ENCODE measurements around the gene LY86. TPM values are rescaled to one million over a fixed set of nuclear protein-coding genes. Genes with fewer than 3 reads are reported as not detected.

The LY86 gene
- total and polyA plus RNA-seq, 10 of the 15 experiments (the other 5 are each of a cell fraction or from before 2014, with no cell fraction given): 68.2 to 457 (median 128) TPM

DNA sequence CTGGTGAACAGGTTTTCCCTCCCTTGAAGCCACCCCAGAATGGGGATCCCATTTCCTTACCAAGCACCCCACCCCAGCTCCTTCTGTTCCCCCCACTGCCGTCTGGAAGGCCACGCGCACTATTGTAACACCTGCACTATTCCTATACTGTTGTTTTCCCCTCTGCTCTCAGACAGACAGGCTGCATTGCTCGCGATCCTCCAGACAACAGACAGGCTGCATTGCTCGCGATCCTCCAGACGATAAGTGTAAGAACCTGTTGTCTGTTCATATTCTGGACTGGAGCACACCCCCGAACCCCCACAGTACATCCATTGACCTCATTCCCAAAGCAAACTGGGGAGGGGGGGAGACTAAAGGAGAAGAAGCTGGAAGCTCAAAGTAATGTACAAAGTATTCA, 72.7 kb downstream of the LY86 start (continued):
- TF ChIP-seq, protein P1, sequence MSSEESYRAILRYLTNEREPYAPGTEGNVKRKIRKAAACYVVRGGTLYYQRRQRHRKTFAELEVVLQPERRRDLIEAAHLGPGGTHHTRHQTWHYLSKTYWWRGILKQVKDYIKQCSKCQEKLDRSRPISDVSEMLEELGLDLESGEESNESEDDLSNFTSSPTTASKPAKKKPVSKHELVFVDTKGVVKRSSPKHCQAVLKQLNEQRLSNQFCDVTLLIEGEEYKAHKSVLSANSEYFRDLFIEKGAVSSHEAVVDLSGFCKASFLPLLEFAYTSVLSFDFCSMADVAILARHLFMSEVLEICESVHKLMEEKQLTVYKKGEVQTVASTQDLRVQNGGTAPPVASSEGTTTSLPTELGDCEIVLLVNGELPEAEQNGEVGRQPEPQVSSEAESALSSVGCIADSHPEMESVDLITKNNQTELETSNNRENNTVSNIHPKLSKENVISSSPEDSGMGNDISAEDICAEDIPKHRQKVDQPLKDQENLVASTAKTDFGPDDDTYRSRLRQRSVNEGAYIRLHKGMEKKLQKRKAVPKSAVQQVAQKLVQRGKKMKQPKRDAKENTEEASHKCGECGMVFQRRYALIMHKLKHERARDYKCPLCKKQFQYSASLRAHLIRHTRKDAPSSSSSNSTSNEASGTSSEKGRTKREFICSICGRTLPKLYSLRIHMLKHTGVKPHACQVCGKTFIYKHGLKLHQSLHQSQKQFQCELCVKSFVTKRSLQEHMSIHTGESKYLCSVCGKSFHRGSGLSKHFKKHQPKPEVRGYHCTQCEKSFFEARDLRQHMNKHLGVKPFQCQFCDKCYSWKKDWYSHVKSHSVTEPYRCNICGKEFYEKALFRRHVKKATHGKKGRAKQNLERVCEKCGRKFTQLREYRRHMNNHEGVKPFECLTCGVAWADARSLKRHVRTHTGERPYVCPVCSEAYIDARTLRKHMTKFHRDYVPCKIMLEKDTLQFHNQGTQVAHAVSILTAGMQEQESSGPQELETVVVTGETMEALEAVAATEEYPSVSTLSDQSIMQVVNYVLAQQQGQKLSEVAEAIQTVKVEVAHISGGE (CRISPR knock-in tag; IDR thresholded peaks at IDR 0.05): no peak
- TF ChIP-seq NRF1 (conservative IDR thresholded peaks at IDR 0.05; ENCODE audit: low read depth, low read length) (no peak), BRCA1 (IDR thresholded peaks at IDR 0.05; ENCODE audit: low read depth, low read length) (no peak), TCF7 (IDR thresholded peaks at IDR 0.05; ENCODE audit: borderline replicate concordance) (no peak), ZNF274 (IDR thresholded peaks at IDR 0.05; ENCODE audit: insufficient read depth, insufficient read length) (no peak), SMAD1 (IDR thresholded peaks at IDR 0.05; ENCODE audit: low read depth, partially characterized antibody) (no peak), NFYB (IDR thresholded peaks at IDR 0.05; ENCODE audit: insufficient read depth, low read depth, low read length) (no peak)
- TF ChIP-seq, protein P2, sequence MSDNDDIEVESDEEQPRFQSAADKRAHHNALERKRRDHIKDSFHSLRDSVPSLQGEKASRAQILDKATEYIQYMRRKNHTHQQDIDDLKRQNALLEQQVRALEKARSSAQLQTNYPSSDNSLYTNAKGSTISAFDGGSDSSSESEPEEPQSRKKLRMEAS (IDR thresholded peaks at IDR 0.05; ENCODE audit: low read depth, low read length): no peak

DNA sequence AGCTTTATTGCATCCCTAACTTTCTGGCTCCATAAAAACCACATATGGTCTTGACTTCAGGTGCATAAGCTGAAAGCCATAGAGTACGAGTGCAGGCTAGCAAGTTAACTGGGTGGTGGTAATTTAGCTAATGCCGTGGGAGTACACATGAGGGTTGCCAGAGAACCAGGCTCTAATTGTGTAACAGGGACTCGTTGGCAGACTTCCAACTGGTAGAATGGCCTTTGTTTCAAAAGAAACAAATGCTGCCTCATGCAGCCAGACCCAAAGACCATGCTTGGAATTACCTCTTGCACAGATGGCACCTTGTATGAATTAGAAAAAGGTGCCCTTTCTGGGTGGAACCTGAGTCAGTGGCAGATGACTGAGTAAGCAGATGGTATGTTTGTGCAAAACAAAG, 73.2 kb downstream of the LY86 start:
- ATAC-seq (no peak), DNase-seq (ENCODE audit: low read depth, low spot score) (no peak), FAIRE-seq (no peak)
- Histone ChIP-seq H4K20me1 (ENCODE audit: control insufficient read depth, insufficient read depth) (no peaks in the 10 kb centered on the region), H3K27ac (ENCODE audit: control insufficient read depth, insufficient read depth) (no peak overlapping the region), H3K9me3 (replicated peaks; ENCODE audit: control insufficient read depth, insufficient read depth, low read length) (peaks cover 2% of the 10 kb centered on the region; the same call in 2 of the 3 replicates), H2AFZ (ENCODE audit: control insufficient read depth, low read depth, low read length) (no peak overlapping the region), H3K36me3 (ENCODE audit: control insufficient read depth in 2 of 2, insufficient read depth in 2 of 2, low read length in 1 of 2) (no peaks in the 10 kb centered on the region), H3K27me3 (replicated peaks in 1 of 2; ENCODE audit: control insufficient read depth in 2 of 2, insufficient read depth in 2 of 2, low read length in 1 of 2) (no peaks in the 10 kb centered on the region), H3K4me3 (no peak overlapping the region), H3K4me1 (ENCODE audit: control insufficient read depth, insufficient read depth, low read length) (peaks cover 24% of the 10 kb centered on the region), H3K79me2 (ENCODE audit: control insufficient read depth, insufficient read depth, low read length) (no peaks in the 10 kb centered on the region), H3K4me2 (ENCODE audit: control insufficient read depth, insufficient read depth) (no peak overlapping the region), H3K9ac (ENCODE audit: control insufficient read depth, insufficient read depth, low read length) (no peak overlapping the region)
- in situ Hi-C loops (cut with MboI) (no loop called here), intact Hi-C loops (cut with micrococcal nuclease; ENCODE audit: unreplicated experiment) (no loop called here)
- ChIA-PET POLR2A (no interaction called here), RAD21 (ENCODE audit: unreplicated experiment) (interaction anchor here (1.2 to 4.1 kb wide), 3 partner anchors 15 to 73 kb away, joined by 4 to 25 read pairs (median 5); partner anchors contain the start of gene LY86), CTCF (interaction anchor here (1.0 to 3.3 kb wide), 3 partner anchors 15 to 105 kb away, joined by 3 to 24 read pairs (median 10); no protein-coding TSS in a partner anchor), SMC1A (ENCODE audit: uncharacterized antibody, unreplicated experiment) (interaction anchor here (1.0 to 4.3 kb wide), 8 partner anchors 14 to 74 kb away, joined by 3 to 40 read pairs (median 6); no protein-coding TSS in a partner anchor)
- no TSS peak for BruUV-seq (replicated peaks)
- WGBS (ENCODE audit: insufficient coverage, insufficient replicate concordance, low lambda C conversion rate, missing lambda C conversion rate): 80% methylated on average over 3 of the region's 3 CpGs
- TF ChIP-seq EGR1 (IDR thresholded peaks at IDR 0.05; ENCODE audit: borderline replicate concordance in 1 of 2, low read depth in 2 of 2, low read length in 2 of 2) (no peak), MEF2B (IDR thresholded peaks at IDR 0.05; ENCODE audit: partially characterized antibody, poor library complexity, severe bottlenecking) (no peak), CEBPB (IDR thresholded peaks at IDR 0.05; ENCODE audit: borderline replicate concordance in 1 of 2, low read depth in 2 of 2, low read length in 2 of 2) (no peak), FOXM1 (IDR thresholded peaks at IDR 0.05; ENCODE audit: low read depth, low read length) (no peak), KLF5 (IDR thresholded peaks at IDR 0.05; ENCODE audit: partially characterized antibody) (no peak), HCFC1 (IDR thresholded peaks at IDR 0.05; ENCODE audit: low read length) (no peak), ZNF24 (IDR thresholded peaks at IDR 0.05) (no peak), KAT2A (conservative IDR thresholded peaks at IDR 0.05; ENCODE audit: control insufficient read depth, low read depth, low read length) (no peak)
- TF ChIP-seq, protein P3, sequence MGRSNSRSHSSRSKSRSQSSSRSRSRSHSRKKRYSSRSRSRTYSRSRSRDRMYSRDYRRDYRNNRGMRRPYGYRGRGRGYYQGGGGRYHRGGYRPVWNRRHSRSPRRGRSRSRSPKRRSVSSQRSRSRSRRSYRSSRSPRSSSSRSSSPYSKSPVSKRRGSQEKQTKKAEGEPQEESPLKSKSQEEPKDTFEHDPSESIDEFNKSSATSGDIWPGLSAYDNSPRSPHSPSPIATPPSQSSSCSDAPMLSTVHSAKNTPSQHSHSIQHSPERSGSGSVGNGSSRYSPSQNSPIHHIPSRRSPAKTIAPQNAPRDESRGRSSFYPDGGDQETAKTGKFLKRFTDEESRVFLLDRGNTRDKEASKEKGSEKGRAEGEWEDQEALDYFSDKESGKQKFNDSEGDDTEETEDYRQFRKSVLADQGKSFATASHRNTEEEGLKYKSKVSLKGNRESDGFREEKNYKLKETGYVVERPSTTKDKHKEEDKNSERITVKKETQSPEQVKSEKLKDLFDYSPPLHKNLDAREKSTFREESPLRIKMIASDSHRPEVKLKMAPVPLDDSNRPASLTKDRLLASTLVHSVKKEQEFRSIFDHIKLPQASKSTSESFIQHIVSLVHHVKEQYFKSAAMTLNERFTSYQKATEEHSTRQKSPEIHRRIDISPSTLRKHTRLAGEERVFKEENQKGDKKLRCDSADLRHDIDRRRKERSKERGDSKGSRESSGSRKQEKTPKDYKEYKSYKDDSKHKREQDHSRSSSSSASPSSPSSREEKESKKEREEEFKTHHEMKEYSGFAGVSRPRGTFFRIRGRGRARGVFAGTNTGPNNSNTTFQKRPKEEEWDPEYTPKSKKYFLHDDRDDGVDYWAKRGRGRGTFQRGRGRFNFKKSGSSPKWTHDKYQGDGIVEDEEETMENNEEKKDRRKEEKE (IDR thresholded peaks at IDR 0.05): no peak

All from GM12878 (cell line).